GM21526 (cell line): ENCODE measurements around the gene COL18A1.
"Not testable (repeated sequence)": the region's sequence is repeated elsewhere in the genome, so short reads cannot be mapped to it uniquely, and the experiment has no call there.

ENCODE experiments used
- ATAC-seq: cut with Tn5 transposase; IDR thresholded peaks from one replicate; pipeline ENCODE4 v1.9.1; 2021; ENCODE audit warnings: moderate library complexity; ENCODE audit not compliant: unreplicated experiment, low FRiP score

The COL18A1 gene

DNA sequence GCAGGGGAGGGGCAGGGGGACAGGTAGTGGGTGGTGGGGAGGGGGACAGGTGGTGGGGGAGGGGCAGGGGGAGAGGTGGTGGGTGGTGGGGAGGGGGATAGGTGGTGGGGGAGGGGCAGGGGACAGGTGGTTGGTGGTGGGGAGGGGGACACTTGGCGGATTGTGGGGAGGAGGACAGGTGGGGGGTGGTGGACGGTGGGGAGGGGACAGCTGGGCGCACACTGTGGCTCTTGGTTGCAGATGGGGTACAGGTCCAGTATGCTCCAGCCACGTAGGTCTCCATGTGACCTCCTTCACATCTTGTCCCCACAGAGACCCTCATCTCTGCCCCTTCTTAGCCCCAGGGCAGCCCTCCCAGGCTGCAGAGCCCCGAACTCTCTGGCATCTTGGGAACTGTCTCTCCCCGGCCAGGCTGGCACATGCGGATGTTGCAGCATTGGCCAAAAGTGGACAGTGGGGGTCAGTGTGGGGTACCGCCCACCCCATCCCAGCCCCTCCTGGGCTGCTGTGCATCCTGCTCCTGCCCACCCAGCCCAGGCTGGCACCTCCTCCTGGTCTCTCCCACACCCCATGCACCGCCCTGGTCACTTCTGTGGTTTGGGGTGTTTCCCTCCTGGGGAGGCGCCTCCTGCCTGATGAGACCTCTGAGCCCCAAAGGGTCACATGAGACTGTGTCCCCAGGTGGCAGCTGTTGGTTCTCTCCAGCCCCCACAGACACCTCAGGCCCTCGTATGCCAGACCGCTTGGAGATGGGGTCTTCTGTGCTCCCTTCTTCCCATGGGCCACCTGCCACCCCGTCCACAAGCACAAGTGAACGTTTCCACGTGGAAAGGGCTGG lies 144.9 kb downstream of the COL18A1 start:
- ATAC-seq: no peak

GRCh38 chr21:45550522-45551210 lies 145.7 kb downstream of the COL18A1 start:
- ATAC-seq: no peak

DNA sequence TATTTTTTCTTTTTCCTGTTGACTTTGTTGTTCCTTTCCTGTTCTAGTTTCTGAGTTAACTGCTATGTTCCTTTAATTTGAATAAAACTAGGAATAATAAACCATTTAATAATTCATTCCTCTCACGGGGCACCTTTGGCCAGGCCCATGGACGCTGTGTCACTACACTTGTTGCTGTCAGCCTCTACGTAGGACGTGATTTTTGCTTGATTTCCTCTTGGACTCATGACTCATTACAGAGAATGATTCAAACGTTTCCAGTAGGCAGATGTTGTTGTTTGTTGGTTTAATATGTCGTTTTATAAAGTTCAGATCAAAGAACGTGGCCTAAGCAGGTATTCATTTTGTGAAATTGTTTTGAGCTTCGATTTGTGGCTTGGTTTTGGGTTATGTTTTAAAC lies 146.4 kb downstream of the COL18A1 start:
- no peak for ATAC-seq

- ATAC-seq: no peak
Observed at GRCh38 chr21:45551783-45552695, 147.1 kb downstream of the COL18A1 start.

DNA sequence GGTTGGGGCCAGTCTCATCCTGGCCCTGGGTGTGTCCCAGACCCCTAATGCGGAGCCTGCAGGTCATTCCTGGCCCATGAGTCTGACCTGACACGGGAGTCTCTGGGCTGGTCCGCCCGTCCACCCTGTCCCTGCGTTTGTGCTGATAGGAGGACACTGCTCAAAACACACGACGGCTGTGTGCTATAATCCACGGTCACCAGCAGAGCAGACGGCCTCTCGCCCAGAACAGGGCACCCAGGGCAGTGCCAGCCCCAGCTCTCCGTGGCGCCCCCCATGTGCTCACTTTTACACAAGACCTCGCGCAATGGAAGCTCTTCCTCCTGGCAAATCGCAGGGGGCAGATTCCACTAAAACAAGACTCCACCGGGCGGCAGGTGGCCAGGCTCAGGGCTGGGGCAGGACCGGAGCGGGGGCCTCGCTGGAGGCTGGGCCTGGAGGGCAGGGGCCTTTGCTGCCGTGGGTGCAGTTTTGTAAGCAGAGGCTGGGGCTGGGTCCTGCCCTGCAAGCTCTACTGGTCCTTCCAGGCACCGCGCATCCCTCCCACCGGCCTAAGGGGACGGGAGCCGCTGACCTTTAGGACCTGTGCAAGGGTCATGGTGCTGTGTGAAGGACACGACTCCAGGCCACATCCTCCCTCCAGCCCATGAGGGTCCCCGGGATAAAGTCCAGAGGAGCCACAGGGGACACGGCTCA lies 147.9 kb downstream of the COL18A1 start:
- ATAC-seq: no peak

GRCh38 chr21:45554477-45555175 lies 149.7 kb downstream of the COL18A1 start:
- ATAC-seq: peak; percentile 45

GRCh38 chr21:45555251-45555556 lies 150.2 kb downstream of the COL18A1 start:
- ATAC-seq: no peak

DNA sequence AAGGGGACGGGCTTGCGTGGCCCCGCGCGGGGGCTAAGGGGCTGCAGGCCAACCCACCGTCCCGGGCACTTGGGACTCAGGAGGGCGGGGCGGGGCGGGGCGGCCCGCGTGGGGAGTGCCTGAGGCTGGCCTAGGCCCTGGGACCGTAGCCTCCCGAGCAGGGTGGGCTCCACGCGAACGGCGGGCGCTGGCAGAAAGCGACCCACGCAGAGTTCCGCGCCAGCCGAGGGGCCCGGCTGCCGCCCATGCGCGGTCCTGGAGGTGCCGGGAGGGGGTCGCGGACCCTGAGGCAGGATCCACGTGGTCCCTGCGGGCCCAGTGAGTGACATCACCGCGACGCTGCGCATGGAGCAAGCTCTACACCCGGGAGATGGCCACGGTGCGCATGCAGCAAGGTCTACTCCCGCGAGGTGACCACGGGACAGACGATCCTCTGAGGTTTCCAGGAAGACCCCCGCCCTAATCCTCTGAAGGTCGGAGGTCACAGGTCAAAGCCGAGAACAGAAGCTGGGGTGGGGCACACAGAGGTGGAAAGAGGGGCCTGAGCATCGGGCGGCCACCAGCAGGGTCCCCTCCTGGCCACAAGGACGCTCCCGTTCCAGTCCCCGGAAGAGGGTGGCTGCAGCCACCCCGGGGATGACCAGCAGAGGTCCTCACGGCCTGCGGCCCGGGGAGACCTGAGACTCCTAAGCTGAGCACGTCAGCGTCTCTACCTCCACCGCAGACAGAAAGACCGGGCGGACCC lies 150.8 kb downstream of the COL18A1 start:
- ATAC-seq: peak; percentile 42

- ATAC-seq: no peak
Observed at GRCh38 chr21:45556302-45556644, 151.3 kb downstream of the COL18A1 start.

DNA sequence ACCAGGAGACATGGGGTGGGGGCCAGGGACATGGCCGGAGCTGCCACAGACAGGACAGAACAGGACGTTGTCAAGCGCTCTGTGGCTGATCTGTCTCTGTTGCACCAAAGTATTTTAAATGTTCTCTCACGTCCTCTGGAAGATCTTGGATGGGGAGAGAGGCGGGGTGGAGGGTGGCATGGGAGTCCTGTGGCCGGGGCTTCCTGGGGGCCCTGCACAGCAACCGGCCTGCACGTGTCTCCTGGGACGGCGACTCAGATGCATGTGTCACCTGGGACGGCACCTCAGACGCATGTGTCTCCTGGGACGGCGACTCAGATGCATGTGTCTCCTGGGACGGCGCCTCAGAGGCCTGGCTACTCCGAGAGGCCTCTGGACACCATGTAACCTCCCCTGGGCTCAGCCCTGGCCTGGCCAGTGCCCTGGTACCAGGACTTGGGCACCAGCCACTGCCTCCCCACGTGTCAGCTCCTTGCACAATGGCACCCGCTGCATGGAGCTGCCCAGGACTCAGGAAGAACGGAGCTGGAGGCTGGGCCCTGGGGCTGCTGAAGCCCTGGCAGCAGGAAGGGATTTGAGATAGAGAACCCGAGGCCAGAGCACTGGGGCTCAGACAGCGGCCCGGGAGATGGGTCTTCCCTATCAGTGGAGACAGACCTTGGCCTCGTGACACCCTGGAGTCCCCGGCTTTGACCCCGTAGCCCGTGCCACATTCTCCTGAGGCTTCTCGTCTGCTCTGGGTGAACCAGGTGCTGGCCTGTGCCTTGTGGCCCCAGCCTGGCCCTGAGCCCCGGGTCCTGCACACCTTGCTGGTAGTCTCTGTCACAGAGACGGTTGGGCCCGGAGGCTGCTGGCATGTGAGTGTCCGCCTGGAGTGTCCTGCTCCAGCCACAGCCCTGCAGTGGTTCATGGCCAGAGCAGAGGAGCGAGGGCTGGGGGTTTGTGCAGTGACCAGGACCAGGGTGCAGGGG lies 152.0 kb downstream of the COL18A1 start:
- ATAC-seq: no peak

- ATAC-seq: no peak
Observed at GRCh38 chr21:45557616-45558043, 152.7 kb downstream of the COL18A1 start.

DNA sequence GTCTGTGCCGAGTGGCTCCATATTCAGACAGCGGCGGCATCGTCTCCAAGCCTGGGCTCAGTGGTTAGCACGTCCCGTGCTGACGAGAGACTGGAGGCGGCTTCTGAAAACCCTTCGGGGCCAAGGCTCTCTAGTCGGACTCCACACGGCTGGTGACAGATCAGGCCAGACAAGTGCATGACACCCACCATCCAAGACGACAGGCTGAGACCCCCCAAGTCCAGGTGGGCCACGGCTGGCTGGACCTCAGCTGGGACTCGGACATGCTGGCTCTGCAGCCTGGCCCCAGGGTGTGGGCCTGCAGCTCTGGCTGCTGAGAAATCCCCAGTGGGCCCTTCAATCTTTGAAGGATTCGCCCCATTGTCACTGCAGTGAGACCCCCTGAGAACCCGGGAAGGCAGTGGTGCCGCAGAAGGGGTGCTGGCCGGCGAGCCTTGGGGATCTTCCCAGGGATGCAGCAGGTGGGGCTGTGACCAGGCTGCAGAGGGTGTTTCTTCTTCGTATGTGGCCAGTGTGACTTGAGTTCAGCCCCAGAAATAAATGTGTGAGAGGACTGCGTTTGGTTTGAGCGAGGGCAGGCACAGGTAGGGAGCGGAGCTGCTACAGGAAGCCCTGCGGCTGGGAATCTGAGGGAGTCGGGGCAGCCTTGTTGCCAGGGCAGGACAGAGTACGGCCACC lies 153.2 kb downstream of the COL18A1 start:
- no peak for ATAC-seq

- ATAC-seq: no peak
Observed at GRCh38 chr21:45559216-45560105, 154.5 kb downstream of the COL18A1 start.

GRCh38 chr21:45560106-45561021 lies 155.4 kb downstream of the COL18A1 start:
- no peak for ATAC-seq

DNA sequence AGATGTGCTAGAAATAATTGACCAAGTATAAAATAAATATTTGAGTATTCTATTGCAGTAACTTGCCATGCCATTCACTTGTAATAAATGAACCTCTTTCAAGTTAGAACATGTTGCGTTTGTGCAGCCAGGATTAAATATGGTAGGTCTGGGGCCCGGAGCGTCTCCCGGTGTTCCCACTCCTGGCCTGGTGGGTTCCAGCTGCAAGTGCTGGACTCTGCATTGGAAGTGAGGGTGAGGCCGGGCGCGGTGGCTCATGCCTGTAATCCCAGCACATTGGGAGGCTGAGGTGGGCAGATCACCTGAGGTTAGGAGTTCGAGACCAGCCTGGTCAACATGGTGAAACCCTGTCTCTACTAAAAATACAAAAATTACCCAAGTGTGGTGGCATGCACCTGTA lies 156.3 kb downstream of the COL18A1 start:
- not testable (repeated sequence) for ATAC-seq

DNA sequence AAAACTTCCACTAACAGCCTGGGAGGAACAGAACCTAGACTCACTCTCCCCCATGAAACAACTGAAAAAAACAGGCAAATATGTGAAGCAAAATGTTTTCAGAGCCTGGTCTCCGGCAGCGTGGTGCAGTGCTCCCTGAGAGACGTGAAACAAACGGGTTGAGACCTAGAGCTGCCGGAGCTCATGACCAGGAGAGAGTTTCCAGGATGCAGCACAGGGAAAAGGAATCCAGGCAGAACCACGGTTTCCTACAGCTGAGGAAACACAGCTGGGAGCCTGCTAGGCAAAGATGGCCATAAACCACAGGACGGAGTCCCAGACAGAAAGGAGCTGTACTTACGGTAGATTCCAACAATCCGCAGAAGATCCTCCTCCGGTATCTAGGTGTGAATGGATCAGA lies 157.4 kb downstream of the COL18A1 start:
- ATAC-seq: no peak
